NCI-H446 (cell line): ENCODE data around the gene UBR3.
A peak's percentile ranks its signal among the peaks of the same experiment; 100 is the strongest.

ENCODE experiments used
- DNase-seq, 2 experiments: peaks; one replicate each; lab custom pipeline; 2025; lab: John Stamatoyannopoulos, UW

UBR3 gene

GRCh38 chr2:170052151-170052550 is 224.9 kb downstream of the UBR3 start:
- DNase-seq, result no peak

GRCh38 chr2:170054997-170055396 is 227.7 kb downstream of the UBR3 start:
- no peak for DNase-seq

GRCh38 chr2:170056900-170057299 is 229.6 kb downstream of the UBR3 start:
- DNase-seq, result no peak

GRCh38 chr2:170063456-170064235 is 236.4 kb downstream of the UBR3 start:
- DNase-seq, result peak in 1 of 2 experiments; percentile 25

- no peak for DNase-seq
Measured at GRCh38 chr2:170070778-170071177, 243.5 kb downstream of the UBR3 start.

GRCh38 chr2:170073288-170073687 is 246.0 kb downstream of the UBR3 start:
- peak in 1 of 2 experiments; percentile 59 for DNase-seq

- no peak for DNase-seq
Measured at GRCh38 chr2:170076189-170076588, 248.9 kb downstream of the UBR3 start.

GRCh38 chr2:170077830-170078569 is 250.7 kb downstream of the UBR3 start:
- no peak for DNase-seq

- no peak for DNase-seq
Measured at GRCh38 chr2:170084820-170085491, 257.7 kb downstream of the UBR3 start.

GRCh38 chr2:170086117-170086688 is 258.9 kb downstream of the UBR3 start:
- DNase-seq, result no peak

- DNase-seq, result peak; percentile 61 to 85
Measured at GRCh38 chr2:170086751-170087412, 259.6 kb downstream of the UBR3 start.

- peak; percentile 58 to 78 for DNase-seq
Measured at GRCh38 chr2:170087413-170087793, 260.1 kb downstream of the UBR3 start.

- peak; percentile 16 to 62 for DNase-seq
Measured at GRCh38 chr2:170088776-170089175, 261.5 kb downstream of the UBR3 start.

GRCh38 chr2:170090229-170090628 is 263.0 kb downstream of the UBR3 start:
- DNase-seq, result no peak

GRCh38 chr2:170091436-170091835 is 264.2 kb downstream of the UBR3 start:
- DNase-seq, result no peak

- DNase-seq, result no peak
Measured at GRCh38 chr2:170092436-170093060, 265.3 kb downstream of the UBR3 start.

- DNase-seq, result no peak
Measured at GRCh38 chr2:170095380-170095779, 268.1 kb downstream of the UBR3 start.

- DNase-seq, result peak; percentile 41 to 73
Measured at GRCh38 chr2:170098626-170099312, 271.5 kb downstream of the UBR3 start.

- DNase-seq, result peak; percentile 61 to 69
Measured at GRCh38 chr2:170101789-170102188, 274.5 kb downstream of the UBR3 start.

- DNase-seq, result no peak
Measured at GRCh38 chr2:170106102-170106840, 279.0 kb downstream of the UBR3 start.
